Activated T-cell treated with anti-CD3 and anti-CD28 coated beads, Interleukin-2, amount 50 U/mL, for 1 hour (primary cell): ENCODE data around the gene MTUS2.
"Not testable (repeated sequence)": the region's sequence is repeated elsewhere in the genome, so short reads cannot be mapped to it uniquely, and the experiment has no call there.

Experiments used
- DNase-seq: peaks from one replicate; pipeline ENCODE4 v3.0.0-alpha.2; 2020

The MTUS2 gene

GRCh38 chr13:29171244-29171643 lies 351.1 kb downstream of the MTUS2 start:
- no peak for DNase-seq

- DNase-seq = no peak
Observed at GRCh38 chr13:29174093-29174492, 354.0 kb downstream of the MTUS2 start.

GRCh38 chr13:29175250-29175873 lies 355.2 kb downstream of the MTUS2 start:
- DNase-seq = no peak

- no peak for DNase-seq
Observed at GRCh38 chr13:29180055-29180454, 359.9 kb downstream of the MTUS2 start.

- no peak for DNase-seq
Observed at GRCh38 chr13:29182216-29182615, 362.1 kb downstream of the MTUS2 start.

GRCh38 chr13:29185926-29186325 lies 365.8 kb downstream of the MTUS2 start:
- DNase-seq = no peak

GRCh38 chr13:29187584-29187983 lies 367.4 kb downstream of the MTUS2 start:
- DNase-seq = no peak

GRCh38 chr13:29190298-29190697 lies 370.2 kb downstream of the MTUS2 start:
- DNase-seq = no peak

- no peak for DNase-seq
Observed at GRCh38 chr13:29193083-29193482, 372.9 kb downstream of the MTUS2 start.

- no peak for DNase-seq
Observed at GRCh38 chr13:29195456-29195855, 375.3 kb downstream of the MTUS2 start.

- DNase-seq = no peak
Observed at GRCh38 chr13:29196409-29197074, 376.4 kb downstream of the MTUS2 start.

GRCh38 chr13:29202753-29203152 lies 382.6 kb downstream of the MTUS2 start:
- DNase-seq = not testable (repeated sequence)

GRCh38 chr13:29204651-29205050 lies 384.5 kb downstream of the MTUS2 start:
- no peak for DNase-seq

- no peak for DNase-seq
Observed at GRCh38 chr13:29210676-29211075, 390.5 kb downstream of the MTUS2 start.

- not testable (repeated sequence) for DNase-seq
Observed at GRCh38 chr13:29211162-29211561, 391.0 kb downstream of the MTUS2 start.

GRCh38 chr13:29222458-29222857 lies 402.3 kb downstream of the MTUS2 start:
- no peak for DNase-seq

- no peak for DNase-seq
Observed at GRCh38 chr13:29224206-29224605, 404.1 kb downstream of the MTUS2 start.

GRCh38 chr13:29227576-29227975 lies 407.4 kb downstream of the MTUS2 start:
- no peak for DNase-seq

GRCh38 chr13:29230299-29230845 lies 410.2 kb downstream of the MTUS2 start:
- no peak for DNase-seq

- no peak for DNase-seq
Observed at GRCh38 chr13:29239653-29240525, 419.8 kb downstream of the MTUS2 start.

GRCh38 chr13:29254626-29255370 lies 434.7 kb downstream of the MTUS2 start:
- no peak for DNase-seq

- no peak for DNase-seq
Observed at GRCh38 chr13:29255567-29255966, 435.4 kb downstream of the MTUS2 start.

- no peak for DNase-seq
Observed at GRCh38 chr13:29260684-29261083, 440.5 kb downstream of the MTUS2 start.
